ENCODE measurements around the gene CZIB.

The CZIB gene

GRCh38 chr1:53220171-53220961, at the start of gene CZIB:
TSS of gene CZIB (minus strand) at chr1:53220634. CDS start at chr1:53220575, 59 bp downstream.
- DNase-seq = peak; percentile 93

- no peak for DNase-seq
These were observed 49.7 kb upstream of the CZIB start for GRCh38 chr1:53270107-53270506.

GRCh38 chr1:53267761-53268160, 47.3 kb upstream of the CZIB start:
- no peak for DNase-seq

GRCh38 chr1:53266038-53266437, 45.6 kb upstream of the CZIB start:
- DNase-seq = no peak

- no peak for DNase-seq
These were observed 45.1 kb upstream of the CZIB start for GRCh38 chr1:53265581-53265980.

GRCh38 chr1:53264048-53264447, 43.6 kb upstream of the CZIB start:
- DNase-seq = no peak

- no peak for DNase-seq
These were observed 41.6 kb upstream of the CZIB start for GRCh38 chr1:53262000-53262399.

GRCh38 chr1:53260631-53261247, 40.3 kb upstream of the CZIB start:
- DNase-seq = no peak

GRCh38 chr1:53259932-53260331, 39.5 kb upstream of the CZIB start:
- DNase-seq = no peak

GRCh38 chr1:53258216-53258615, 37.8 kb upstream of the CZIB start:
- DNase-seq = no peak

- DNase-seq = no peak
These were observed 37.1 kb upstream of the CZIB start for GRCh38 chr1:53257454-53258081.

GRCh38 chr1:53256511-53257453, 36.3 kb upstream of the CZIB start:
- no peak for DNase-seq

GRCh38 chr1:53255031-53255430, 34.6 kb upstream of the CZIB start:
- DNase-seq = no peak

- no peak for DNase-seq
These were observed 33.7 kb upstream of the CZIB start for GRCh38 chr1:53254011-53254640.

- no peak for DNase-seq
These were observed 29.9 kb upstream of the CZIB start for GRCh38 chr1:53250325-53250724.

- no peak for DNase-seq
These were observed 29.3 kb upstream of the CZIB start for GRCh38 chr1:53249706-53250105.

- no peak for DNase-seq
These were observed 26.1 kb upstream of the CZIB start for GRCh38 chr1:53246261-53247134.

GRCh38 chr1:53244141-53244540, 23.7 kb upstream of the CZIB start:
- no peak for DNase-seq

GRCh38 chr1:53242381-53242780, 21.9 kb upstream of the CZIB start:
- no peak for DNase-seq

GRCh38 chr1:53241828-53242227, 21.4 kb upstream of the CZIB start:
- no peak for DNase-seq
